GM10266 (cell line): ENCODE results near the gene SNX25.

Source experiments
- DNase-seq: peaks from one replicate; pipeline ENCODE4 v3.0.0; 2012; ENCODE audit errors: extremely low spot score
- TF ChIP-seq, protein P1 (sequence below): IDR thresholded peaks from 2 replicates; pipeline ENCODE4 v1.5.1; 2012; ENCODE audit warnings: mild to moderate bottlenecking, low read depth; ENCODE audit not compliant: control insufficient read depth, insufficient read depth; ENCODE audit errors: missing control alignments

Gene SNX25

DNA sequence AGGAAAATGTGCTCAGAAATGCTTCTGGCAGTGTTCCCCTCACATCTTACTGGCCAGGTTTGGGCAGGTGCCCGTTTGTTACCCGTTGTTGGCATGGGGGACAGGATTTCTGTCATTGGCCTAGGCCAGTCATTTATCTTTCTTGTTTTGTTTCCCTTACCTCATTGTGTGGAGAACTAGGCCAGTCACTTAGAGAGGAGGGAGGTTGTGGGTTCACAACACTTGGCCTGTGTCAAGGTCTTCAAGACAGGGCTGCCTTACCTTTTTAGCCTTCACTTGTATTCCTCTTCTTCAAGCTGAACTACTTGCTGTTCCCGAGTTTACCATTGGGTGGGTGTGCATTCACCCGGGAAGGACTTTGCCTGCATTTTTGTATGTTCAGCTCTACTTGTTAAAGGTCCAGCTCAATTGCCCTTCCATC lies 17.7 kb downstream of the SNX25 start:
- no peak for DNase-seq

DNA sequence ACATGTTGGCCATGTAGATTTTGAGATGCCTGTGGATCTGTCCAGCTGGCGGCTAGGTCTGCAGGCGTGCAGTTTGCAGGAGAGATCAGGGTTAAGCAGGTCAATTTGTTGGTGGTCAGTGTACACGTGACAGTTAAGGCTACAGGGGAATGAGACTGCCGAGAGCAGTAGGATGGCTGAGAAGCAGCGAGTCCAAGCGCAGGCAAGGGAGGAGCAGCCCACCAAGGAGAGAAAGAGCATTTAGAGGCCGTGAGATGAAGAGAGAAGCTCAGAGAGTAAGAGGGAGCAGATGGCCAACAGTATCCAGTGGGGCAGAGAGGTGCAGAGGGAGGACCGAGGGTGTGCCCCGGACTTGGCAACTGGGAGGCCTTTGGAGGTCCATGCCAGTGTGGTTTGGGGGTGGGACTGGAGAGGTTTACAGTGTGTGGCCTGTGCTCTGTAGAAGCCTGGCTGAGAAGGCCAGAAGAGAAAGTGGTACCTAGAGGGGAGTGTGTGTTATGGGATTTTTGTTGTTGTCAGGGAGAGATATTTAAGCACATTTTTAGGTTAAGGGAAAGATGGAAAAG lies 18.4 kb downstream of the SNX25 start:
- TF ChIP-seq, protein P1, sequence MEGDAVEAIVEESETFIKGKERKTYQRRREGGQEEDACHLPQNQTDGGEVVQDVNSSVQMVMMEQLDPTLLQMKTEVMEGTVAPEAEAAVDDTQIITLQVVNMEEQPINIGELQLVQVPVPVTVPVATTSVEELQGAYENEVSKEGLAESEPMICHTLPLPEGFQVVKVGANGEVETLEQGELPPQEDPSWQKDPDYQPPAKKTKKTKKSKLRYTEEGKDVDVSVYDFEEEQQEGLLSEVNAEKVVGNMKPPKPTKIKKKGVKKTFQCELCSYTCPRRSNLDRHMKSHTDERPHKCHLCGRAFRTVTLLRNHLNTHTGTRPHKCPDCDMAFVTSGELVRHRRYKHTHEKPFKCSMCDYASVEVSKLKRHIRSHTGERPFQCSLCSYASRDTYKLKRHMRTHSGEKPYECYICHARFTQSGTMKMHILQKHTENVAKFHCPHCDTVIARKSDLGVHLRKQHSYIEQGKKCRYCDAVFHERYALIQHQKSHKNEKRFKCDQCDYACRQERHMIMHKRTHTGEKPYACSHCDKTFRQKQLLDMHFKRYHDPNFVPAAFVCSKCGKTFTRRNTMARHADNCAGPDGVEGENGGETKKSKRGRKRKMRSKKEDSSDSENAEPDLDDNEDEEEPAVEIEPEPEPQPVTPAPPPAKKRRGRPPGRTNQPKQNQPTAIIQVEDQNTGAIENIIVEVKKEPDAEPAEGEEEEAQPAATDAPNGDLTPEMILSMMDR = no peak
- DNase-seq = no peak

More for the DNA sequence above, 17.7 kb downstream of the SNX25 start:
- TF ChIP-seq, protein P1 = no peak

DNA sequence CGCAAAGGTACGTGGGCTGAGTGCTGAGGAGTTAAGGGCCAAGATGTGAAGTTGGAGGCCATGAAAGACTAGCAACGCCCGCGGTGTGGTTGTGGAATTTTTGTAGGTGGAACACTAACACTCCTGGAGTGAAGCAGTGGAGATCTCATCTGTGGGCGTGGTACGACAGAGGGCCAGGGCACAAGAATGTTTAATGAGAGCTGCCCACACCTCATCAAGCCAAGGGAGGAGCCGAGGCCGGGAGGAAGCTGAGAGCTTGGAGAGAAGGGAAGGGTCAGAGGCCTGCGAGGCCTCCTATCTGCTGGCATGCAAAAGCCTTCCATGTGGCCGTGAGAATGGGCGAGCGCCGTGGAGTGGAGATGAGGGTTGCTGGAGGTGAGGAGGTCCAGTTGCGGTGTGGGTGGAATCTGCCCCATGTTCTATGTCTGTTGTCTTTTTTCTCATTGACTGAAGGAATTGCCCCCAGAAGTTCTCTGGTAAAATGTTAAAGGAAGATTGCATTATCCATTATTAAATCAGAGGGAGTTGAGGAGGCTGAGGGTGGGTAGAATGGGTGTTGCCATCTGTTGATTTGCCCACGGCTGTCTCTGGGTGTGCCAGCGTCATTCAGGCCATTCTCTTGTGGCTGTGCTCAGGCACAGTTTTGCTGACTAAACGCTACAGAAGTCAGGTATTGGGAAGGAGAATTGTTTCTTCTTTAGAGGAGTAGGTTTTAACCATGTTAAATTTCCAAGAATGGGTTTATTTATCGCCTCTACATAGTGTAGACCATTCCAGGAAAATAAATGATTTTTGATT lies 19.8 kb downstream of the SNX25 start:
- TF ChIP-seq, protein P1 = no peak
- DNase-seq = no peak

DNA sequence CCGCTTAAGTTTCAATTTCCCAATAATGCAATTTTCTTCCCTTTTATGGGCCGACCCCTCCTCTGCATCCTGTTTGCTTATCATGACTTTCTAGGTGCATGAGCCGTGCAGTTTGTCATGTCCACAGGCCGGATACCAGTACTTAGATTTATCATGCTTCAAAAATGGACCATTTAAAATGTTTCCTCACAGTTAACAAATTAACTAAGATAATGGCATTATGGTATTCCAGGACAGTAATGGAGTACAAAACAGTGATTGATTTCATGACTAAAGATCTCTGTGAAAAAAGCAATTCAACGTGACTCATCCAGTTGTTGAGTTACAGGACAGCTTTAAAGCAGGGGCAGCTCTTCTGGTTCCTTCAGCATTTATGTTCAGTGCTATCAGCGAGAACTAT lies 23.0 kb downstream of the SNX25 start:
- DNase-seq = no peak
- TF ChIP-seq, protein P1 = no peak

DNA sequence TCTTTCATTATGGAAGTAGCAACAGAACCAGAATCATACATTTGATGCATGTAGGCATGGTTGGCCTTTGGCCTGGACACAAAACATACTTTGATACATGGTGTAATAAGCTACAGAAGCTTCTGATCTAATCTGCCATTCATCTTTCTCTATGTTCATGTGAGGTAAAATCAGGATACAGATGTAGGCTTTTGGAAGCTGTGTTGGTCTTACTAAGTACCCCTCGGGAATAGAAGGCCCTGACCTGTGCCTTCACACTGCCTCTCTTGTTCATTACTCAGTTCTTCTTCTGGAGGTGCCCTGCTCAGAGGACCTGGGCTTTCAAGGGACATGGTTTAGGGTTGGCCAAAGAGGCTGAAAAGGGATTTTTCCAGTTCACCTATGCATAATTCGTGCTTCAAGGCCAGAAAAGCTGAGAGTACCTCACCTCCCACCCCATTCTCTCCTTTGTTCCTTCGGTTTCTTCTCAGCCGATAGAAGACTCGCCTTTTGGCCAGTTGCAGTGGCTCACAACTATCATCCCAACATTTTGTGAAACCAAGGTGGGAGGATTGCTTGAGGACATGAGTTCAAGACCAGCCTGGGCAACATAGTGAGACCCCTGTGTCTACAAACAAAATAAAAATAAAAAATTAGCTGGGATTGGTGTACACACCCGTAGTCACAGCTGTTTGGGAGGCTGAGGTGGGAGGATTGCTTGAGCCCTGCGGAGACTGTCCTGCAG lies 25.9 kb downstream of the SNX25 start:
- TF ChIP-seq, protein P1 = no peak

DNA sequence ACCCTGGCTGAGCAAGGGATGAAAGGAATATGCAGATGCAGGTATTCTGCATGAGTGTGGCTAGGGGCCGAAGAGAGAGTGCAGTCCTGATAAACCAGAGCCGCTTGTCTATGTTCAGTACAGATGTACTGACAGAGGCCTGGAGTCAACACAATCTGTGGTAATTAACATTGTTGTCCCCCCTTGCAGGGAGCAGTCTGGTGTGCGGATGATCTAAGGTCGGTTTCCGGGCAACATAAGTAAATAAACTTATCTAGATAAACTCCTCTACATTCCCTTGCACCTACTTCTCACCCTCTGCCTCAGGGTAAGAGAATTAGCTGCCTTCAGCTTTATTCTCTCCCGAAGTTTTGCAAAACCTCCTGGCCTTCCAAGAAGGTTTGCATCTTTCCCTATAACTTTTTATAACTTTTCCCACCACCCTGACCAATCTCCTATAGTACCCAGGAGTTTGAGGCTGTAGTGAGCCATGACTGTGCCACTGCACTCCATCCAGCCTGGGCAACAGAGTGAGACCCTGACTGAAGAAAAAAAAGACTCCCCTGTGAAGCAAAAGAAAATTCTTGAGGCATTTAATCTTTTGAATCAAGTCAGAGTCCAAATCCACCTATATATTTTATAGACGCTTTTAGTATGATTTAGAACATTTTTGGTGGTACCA lies 26.6 kb downstream of the SNX25 start:
- no peak for DNase-seq

More for the DNA sequence above, 25.9 kb downstream of the SNX25 start:
- no peak for DNase-seq

More for the DNA sequence above, 26.6 kb downstream of the SNX25 start:
- TF ChIP-seq, protein P1 = no peak
